ENCODE results near the gene KLHDC7B.

DNA sequence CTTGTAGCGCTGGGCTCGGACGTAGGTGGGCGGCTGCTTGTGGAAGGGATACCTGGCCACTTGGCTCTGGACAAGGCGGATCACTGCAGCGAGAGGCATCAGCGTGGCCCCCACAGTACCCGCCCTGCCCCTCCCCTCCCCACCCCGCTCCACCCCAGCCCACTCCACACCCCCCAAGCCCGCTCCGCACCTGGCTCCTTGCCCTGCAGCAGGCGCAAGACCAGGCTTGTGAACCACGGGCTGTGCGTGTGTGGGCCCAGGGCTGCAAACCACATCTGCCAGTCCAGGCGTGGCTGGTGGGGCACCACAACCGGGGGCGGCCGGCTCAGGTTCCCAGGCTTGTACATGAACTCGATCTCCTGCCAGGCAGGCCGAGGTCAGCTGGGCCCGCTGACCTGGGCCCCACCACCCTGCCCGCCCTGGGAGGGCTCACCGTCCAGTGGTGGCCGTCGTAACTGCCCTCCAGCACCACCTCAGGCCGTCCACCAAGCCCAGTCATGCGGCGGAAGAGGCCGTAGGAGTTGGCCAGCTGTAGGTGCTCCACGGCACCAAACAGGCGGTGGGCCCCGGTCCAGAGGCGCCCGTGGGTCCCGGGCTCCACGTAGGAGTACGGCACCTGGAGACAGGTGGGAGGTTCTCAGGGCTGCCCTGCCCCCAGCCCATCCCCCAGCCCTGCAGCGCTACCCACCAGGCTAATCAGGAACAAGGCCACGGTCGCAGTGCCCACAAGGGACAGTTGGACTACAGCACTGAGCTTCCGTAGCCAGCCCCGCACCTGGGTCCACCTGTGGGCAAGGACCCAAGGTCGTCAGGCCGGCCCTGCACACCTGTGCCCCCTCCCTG, 41.1 kb upstream of the KLHDC7B start:
- no peak for TF ChIP-seq SIN3A (IDR thresholded peaks at IDR 0.05; ENCODE audit: borderline replicate concordance, insufficient read depth, low read depth, low read length)
- TF ChIP-seq, protein P1, sequence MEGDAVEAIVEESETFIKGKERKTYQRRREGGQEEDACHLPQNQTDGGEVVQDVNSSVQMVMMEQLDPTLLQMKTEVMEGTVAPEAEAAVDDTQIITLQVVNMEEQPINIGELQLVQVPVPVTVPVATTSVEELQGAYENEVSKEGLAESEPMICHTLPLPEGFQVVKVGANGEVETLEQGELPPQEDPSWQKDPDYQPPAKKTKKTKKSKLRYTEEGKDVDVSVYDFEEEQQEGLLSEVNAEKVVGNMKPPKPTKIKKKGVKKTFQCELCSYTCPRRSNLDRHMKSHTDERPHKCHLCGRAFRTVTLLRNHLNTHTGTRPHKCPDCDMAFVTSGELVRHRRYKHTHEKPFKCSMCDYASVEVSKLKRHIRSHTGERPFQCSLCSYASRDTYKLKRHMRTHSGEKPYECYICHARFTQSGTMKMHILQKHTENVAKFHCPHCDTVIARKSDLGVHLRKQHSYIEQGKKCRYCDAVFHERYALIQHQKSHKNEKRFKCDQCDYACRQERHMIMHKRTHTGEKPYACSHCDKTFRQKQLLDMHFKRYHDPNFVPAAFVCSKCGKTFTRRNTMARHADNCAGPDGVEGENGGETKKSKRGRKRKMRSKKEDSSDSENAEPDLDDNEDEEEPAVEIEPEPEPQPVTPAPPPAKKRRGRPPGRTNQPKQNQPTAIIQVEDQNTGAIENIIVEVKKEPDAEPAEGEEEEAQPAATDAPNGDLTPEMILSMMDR (IDR thresholded peaks at IDR 0.05) = no peak
- TF ChIP-seq POLR2AphosphoS5 (IDR thresholded peaks at IDR 0.05; ENCODE audit: low read depth, low read length) = no peak
- TF ChIP-seq, protein P2, sequence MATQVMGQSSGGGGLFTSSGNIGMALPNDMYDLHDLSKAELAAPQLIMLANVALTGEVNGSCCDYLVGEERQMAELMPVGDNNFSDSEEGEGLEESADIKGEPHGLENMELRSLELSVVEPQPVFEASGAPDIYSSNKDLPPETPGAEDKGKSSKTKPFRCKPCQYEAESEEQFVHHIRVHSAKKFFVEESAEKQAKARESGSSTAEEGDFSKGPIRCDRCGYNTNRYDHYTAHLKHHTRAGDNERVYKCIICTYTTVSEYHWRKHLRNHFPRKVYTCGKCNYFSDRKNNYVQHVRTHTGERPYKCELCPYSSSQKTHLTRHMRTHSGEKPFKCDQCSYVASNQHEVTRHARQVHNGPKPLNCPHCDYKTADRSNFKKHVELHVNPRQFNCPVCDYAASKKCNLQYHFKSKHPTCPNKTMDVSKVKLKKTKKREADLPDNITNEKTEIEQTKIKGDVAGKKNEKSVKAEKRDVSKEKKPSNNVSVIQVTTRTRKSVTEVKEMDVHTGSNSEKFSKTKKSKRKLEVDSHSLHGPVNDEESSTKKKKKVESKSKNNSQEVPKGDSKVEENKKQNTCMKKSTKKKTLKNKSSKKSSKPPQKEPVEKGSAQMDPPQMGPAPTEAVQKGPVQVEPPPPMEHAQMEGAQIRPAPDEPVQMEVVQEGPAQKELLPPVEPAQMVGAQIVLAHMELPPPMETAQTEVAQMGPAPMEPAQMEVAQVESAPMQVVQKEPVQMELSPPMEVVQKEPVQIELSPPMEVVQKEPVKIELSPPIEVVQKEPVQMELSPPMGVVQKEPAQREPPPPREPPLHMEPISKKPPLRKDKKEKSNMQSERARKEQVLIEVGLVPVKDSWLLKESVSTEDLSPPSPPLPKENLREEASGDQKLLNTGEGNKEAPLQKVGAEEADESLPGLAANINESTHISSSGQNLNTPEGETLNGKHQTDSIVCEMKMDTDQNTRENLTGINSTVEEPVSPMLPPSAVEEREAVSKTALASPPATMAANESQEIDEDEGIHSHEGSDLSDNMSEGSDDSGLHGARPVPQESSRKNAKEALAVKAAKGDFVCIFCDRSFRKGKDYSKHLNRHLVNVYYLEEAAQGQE (IDR thresholded peaks at IDR 0.05; ENCODE audit: insufficient read depth in 1 of 2, low read depth in 2 of 2, low read length in 1 of 2) = no peak

Data from Panc1 (cell line).